ENCODE results near the gene MCTP2. TPM values are rescaled to one million over a fixed set of nuclear protein-coding genes. Genes with fewer than 3 reads are reported as not detected.

Gene MCTP2
- total RNA-seq, 1 donor from 2014 or later: 1.5 TPM

GRCh38 chr15:94375997-94376396 lies 144.6 kb downstream of the MCTP2 start:
- H3K27me3 Mint-ChIP-seq (ENCODE audit: unreplicated experiment): no peaks in the 10 kb centered on the region
- peak; percentile 36 for DNase-seq (ENCODE audit: low spot score)
- H3K4me1 Mint-ChIP-seq (ENCODE audit: unreplicated experiment): peaks cover 7% of the 10 kb centered on the region
- TF ChIP-seq CTCF (IDR thresholded peaks at IDR 0.05; ENCODE audit: unreplicated experiment): no peak
- H3K4me3 Mint-ChIP-seq (ENCODE audit: unreplicated experiment): no peak overlapping the region
- H3K36me3 Mint-ChIP-seq (ENCODE audit: low read depth, unreplicated experiment): no peaks in the 10 kb centered on the region
- H3K27ac Mint-ChIP-seq (ENCODE audit: unreplicated experiment): no peak overlapping the region
- H3K9me3 Mint-ChIP-seq (ENCODE audit: unreplicated experiment): no peaks in the 10 kb centered on the region

DNA sequence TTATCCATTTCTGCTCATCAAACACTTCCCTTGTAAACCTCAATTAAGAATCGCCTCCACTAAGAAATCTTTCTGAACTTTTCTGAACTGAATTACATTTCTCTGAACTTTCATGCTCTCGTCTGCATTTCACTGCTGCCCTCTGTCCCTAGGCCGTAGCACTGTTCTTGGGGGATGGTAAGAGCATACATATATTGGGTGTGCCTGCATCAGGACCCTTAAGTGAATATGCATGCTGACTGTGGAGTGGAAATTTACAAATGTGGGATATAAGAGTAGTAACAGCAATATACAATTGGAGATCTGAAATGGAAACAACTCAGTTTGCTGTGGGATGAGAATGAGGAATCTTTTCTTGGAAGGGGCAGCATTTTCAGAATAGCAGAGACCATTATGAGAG lies 148.6 kb downstream of the MCTP2 start:
- no peak for TF ChIP-seq CTCF (IDR thresholded peaks at IDR 0.05; ENCODE audit: unreplicated experiment)
- Mint-ChIP-seq H3K4me3 (ENCODE audit: unreplicated experiment) (no peak overlapping the region), H3K27ac (ENCODE audit: unreplicated experiment) (no peak overlapping the region), H3K4me1 (ENCODE audit: unreplicated experiment) (peaks cover 7% of the 10 kb centered on the region), H3K9me3 (ENCODE audit: unreplicated experiment) (no peaks in the 10 kb centered on the region), H3K27me3 (ENCODE audit: unreplicated experiment) (no peaks in the 10 kb centered on the region), H3K36me3 (ENCODE audit: low read depth, unreplicated experiment) (no peaks in the 10 kb centered on the region)
- no peak for DNase-seq (ENCODE audit: low spot score)

GRCh38 chr15:94380798-94381197 lies 149.4 kb downstream of the MCTP2 start:
- TF ChIP-seq CTCF (IDR thresholded peaks at IDR 0.05; ENCODE audit: unreplicated experiment): no peak
- DNase-seq (ENCODE audit: low spot score): no peak
- no peaks in the 10 kb centered on the region for H3K27me3 Mint-ChIP-seq (ENCODE audit: unreplicated experiment)
- no peaks in the 10 kb centered on the region for H3K36me3 Mint-ChIP-seq (ENCODE audit: low read depth, unreplicated experiment)
- H3K27ac Mint-ChIP-seq (ENCODE audit: unreplicated experiment): no peak overlapping the region
- peaks cover 7% of the 10 kb centered on the region for H3K4me1 Mint-ChIP-seq (ENCODE audit: unreplicated experiment)
- no peaks in the 10 kb centered on the region for H3K9me3 Mint-ChIP-seq (ENCODE audit: unreplicated experiment)
- H3K4me3 Mint-ChIP-seq (ENCODE audit: unreplicated experiment): no peak overlapping the region

DNA sequence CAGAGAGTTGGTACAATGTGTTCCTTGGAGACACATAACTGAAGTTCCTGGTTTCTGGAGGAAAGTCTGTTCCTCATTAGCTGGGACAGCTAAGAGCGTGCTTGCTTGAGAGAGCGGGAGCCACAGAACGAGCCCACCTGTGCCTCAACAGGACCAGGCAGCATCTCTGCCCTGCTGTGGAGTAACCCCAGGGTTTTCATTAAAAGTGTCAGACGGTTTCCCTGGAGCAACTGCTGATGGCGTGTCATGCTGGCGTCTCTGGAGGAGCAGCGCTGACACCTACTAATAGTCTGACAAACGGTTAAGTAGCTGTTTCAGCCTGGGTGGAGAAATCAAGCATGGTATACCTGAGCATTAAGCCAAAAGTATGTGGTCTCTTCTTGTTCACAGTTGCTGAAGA lies 150.0 kb downstream of the MCTP2 start:
- H3K27me3 Mint-ChIP-seq (ENCODE audit: unreplicated experiment): no peaks in the 10 kb centered on the region
- peaks cover 7% of the 10 kb centered on the region for H3K4me1 Mint-ChIP-seq (ENCODE audit: unreplicated experiment)
- no peak for DNase-seq (ENCODE audit: low spot score)
- no peaks in the 10 kb centered on the region for H3K36me3 Mint-ChIP-seq (ENCODE audit: low read depth, unreplicated experiment)
- H3K4me3 Mint-ChIP-seq (ENCODE audit: unreplicated experiment): no peak overlapping the region
- no peak overlapping the region for H3K27ac Mint-ChIP-seq (ENCODE audit: unreplicated experiment)
- no peak for TF ChIP-seq CTCF (IDR thresholded peaks at IDR 0.05; ENCODE audit: unreplicated experiment)
- H3K9me3 Mint-ChIP-seq (ENCODE audit: unreplicated experiment): no peaks in the 10 kb centered on the region

- no peak for DNase-seq (ENCODE audit: low spot score)
- Mint-ChIP-seq H3K27ac (ENCODE audit: unreplicated experiment) (no peak overlapping the region), H3K4me1 (ENCODE audit: unreplicated experiment) (peaks cover 15% of the 10 kb centered on the region), H3K36me3 (ENCODE audit: low read depth, unreplicated experiment) (no peaks in the 10 kb centered on the region), H3K9me3 (ENCODE audit: unreplicated experiment) (no peaks in the 10 kb centered on the region), H3K27me3 (ENCODE audit: unreplicated experiment) (peaks cover 1% of the 10 kb centered on the region), H3K4me3 (ENCODE audit: unreplicated experiment) (no peak overlapping the region)
- TF ChIP-seq CTCF (IDR thresholded peaks at IDR 0.05; ENCODE audit: unreplicated experiment): no peak
Observed at GRCh38 chr15:94383041-94383440, 151.7 kb downstream of the MCTP2 start.
